ENCODE measurements around the gene PABPC1L. TPM values are rescaled to one million over a fixed set of nuclear protein-coding genes. Genes with fewer than 3 reads are reported as not detected.

PABPC1L gene
- polyA plus RNA-seq, 1 donor (not counting 4 experiments of a cell fraction or from before 2014, with no cell fraction given), result 31.4 TPM

DNA sequence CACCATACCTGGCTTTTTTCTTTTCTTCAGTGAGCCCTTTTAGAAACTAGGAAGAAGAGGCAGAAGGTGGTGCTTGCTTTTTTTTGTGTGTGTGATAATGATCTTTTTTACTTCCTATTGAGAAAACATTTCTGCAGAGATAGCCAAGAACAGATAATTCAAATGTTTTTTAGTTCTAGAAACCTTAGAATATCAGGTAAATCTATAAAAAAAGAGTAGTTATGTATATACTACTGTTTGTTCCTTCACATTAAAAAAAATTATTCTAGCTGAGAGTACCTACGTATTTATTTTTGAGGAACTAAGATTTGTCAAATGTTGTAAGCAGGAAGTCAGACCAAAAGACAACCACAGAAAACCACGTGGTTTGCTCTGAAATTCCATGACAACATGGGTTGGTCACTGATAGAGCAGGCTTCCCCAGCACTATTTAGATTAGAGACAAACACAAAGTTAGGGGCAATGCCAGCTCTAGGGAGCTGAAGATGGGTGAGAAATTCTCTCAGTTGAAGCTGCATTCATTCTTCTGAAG is 69.3 kb downstream of the PABPC1L start:
- no peak for TF ChIP-seq EZH2 (IDR thresholded peaks at IDR 0.05; ENCODE audit: low read length)
- TF ChIP-seq, protein P1, sequence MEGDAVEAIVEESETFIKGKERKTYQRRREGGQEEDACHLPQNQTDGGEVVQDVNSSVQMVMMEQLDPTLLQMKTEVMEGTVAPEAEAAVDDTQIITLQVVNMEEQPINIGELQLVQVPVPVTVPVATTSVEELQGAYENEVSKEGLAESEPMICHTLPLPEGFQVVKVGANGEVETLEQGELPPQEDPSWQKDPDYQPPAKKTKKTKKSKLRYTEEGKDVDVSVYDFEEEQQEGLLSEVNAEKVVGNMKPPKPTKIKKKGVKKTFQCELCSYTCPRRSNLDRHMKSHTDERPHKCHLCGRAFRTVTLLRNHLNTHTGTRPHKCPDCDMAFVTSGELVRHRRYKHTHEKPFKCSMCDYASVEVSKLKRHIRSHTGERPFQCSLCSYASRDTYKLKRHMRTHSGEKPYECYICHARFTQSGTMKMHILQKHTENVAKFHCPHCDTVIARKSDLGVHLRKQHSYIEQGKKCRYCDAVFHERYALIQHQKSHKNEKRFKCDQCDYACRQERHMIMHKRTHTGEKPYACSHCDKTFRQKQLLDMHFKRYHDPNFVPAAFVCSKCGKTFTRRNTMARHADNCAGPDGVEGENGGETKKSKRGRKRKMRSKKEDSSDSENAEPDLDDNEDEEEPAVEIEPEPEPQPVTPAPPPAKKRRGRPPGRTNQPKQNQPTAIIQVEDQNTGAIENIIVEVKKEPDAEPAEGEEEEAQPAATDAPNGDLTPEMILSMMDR (optimal IDR thresholded peaks at IDR 0.05 in 1 of 3, IDR thresholded peaks at IDR 0.05 in 1 of 3, conservative IDR thresholded peaks at IDR 0.05 in 1 of 3; ENCODE audit: extremely low read depth in 1 of 3, insufficient read depth in 2 of 3, low read length in 3 of 3), result no peak
- no peak for FAIRE-seq

DNA sequence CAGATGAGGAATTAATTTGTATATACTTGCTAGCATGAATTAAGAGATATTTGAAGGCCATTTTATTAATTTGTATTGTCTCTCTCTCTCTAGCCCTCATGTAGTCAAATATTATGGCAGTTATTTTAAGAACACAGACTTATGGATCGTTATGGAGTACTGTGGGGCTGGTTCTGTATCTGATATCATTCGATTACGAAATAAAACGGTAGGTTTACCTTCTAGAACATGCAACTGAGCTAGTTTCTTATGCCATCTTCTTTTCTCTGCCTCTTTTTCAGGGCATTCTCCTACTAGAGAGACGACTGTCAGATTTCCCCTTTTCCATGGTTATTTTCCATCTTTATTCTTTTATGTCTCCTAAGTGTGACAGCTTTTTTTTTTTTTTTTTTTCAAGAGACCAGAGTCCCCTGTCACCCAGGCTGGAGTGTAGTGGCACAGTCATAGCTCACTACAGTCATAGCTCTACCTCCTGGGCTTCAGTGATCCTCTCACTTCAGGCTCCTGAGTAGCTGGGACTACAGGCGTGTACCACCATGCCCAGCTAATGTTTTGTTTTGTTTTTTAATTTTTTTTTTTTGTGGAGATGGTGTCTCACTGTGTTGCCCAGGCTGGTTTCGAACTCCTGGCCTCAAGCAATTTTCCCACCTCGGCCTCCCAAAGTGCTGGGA is 72.0 kb downstream of the PABPC1L start:
- TF ChIP-seq, protein P1 (optimal IDR thresholded peaks at IDR 0.05 in 1 of 3, IDR thresholded peaks at IDR 0.05 in 1 of 3, conservative IDR thresholded peaks at IDR 0.05 in 1 of 3; ENCODE audit: extremely low read depth in 1 of 3, insufficient read depth in 2 of 3, low read length in 3 of 3), result no peak
- no peak for TF ChIP-seq EZH2 (IDR thresholded peaks at IDR 0.05; ENCODE audit: low read length)
- no peak for DNase-seq (ENCODE audit: low read depth, low spot score)
- no peak overlapping the region for H3K27ac ChIP-seq (ENCODE audit: control insufficient read depth, insufficient read depth, low read length)
- peaks cover 1% of the 10 kb centered on the region for H3K79me2 ChIP-seq (ENCODE audit: control insufficient read depth, insufficient read depth, low read length)
- no peak overlapping the region for H3K9ac ChIP-seq (ENCODE audit: control insufficient read depth, extremely low read depth, insufficient read depth, low read length)
- no peaks in the 10 kb centered on the region for H3K4me1 ChIP-seq (ENCODE audit: control insufficient read depth, extremely low read depth, insufficient read depth, low read length)
- no peak overlapping the region for H2AFZ ChIP-seq (ENCODE audit: control insufficient read depth, low read length)
- dilution Hi-C loops (cut with MboI; ENCODE audit: extremely low pct_ligation_motif_present, low sequenced_read_pairs), result no loop called here
- H3K4me2 ChIP-seq (ENCODE audit: control insufficient read depth, extremely low read depth, insufficient read depth, low read depth, low read length), result no peak overlapping the region
- FAIRE-seq, result no peak
- peaks cover 0 to 13% of the 10 kb centered on the region in 2 experiments for H3K36me3 ChIP-seq (ENCODE audit: control insufficient read depth in 2 of 2, extremely low read depth in 1 of 2, insufficient read depth in 2 of 2, low read length in 2 of 2)
- no peak overlapping the region for H3K4me3 ChIP-seq (ENCODE audit: control insufficient read depth in 2 of 3, extremely low read depth in 1 of 3, insufficient read depth in 2 of 3, low read depth in 1 of 3, low read length in 3 of 3)
- no peaks in the 10 kb centered on the region for H3K27me3 ChIP-seq (ENCODE audit: control insufficient read depth, extremely low read depth, insufficient read depth, low read length)
- no peaks in the 10 kb centered on the region for H4K20me1 ChIP-seq (ENCODE audit: control insufficient read depth, extremely low read depth, insufficient read depth, low read length)
- H3K9me3 ChIP-seq (ENCODE audit: control insufficient read depth, low read depth, low read length), result no peaks in the 10 kb centered on the region
- H3K9me1 ChIP-seq (ENCODE audit: control insufficient read depth, extremely low read depth, insufficient read depth, low read length), result no peaks in the 10 kb centered on the region

More for the DNA sequence above, 69.3 kb downstream of the PABPC1L start:
- H2AFZ ChIP-seq (ENCODE audit: control insufficient read depth, low read length), result no peak overlapping the region
- H3K9me1 ChIP-seq (ENCODE audit: control insufficient read depth, extremely low read depth, insufficient read depth, low read length), result no peaks in the 10 kb centered on the region
- no peak overlapping the region for H3K9ac ChIP-seq (ENCODE audit: control insufficient read depth, extremely low read depth, insufficient read depth, low read length)
- H3K79me2 ChIP-seq (ENCODE audit: control insufficient read depth, insufficient read depth, low read length), result peaks cover 1% of the 10 kb centered on the region
- H3K9me3 ChIP-seq (ENCODE audit: control insufficient read depth, low read depth, low read length), result no peaks in the 10 kb centered on the region
- no peak for DNase-seq (ENCODE audit: low read depth, low spot score)
- H3K36me3 ChIP-seq (ENCODE audit: control insufficient read depth in 2 of 2, extremely low read depth in 1 of 2, insufficient read depth in 2 of 2, low read length in 2 of 2), result peaks cover 8 to 16% of the 10 kb centered on the region in 2 experiments
- H3K4me3 ChIP-seq (ENCODE audit: control insufficient read depth in 2 of 3, extremely low read depth in 1 of 3, insufficient read depth in 2 of 3, low read depth in 1 of 3, low read length in 3 of 3), result no peak overlapping the region
- H4K20me1 ChIP-seq (ENCODE audit: control insufficient read depth, extremely low read depth, insufficient read depth, low read length), result no peaks in the 10 kb centered on the region
- H3K4me2 ChIP-seq (ENCODE audit: control insufficient read depth, extremely low read depth, insufficient read depth, low read depth, low read length), result no peak overlapping the region
- H3K4me1 ChIP-seq (ENCODE audit: control insufficient read depth, extremely low read depth, insufficient read depth, low read length), result no peaks in the 10 kb centered on the region
- dilution Hi-C loops (cut with MboI; ENCODE audit: extremely low pct_ligation_motif_present, low sequenced_read_pairs), result no loop called here
- H3K27me3 ChIP-seq (ENCODE audit: control insufficient read depth, extremely low read depth, insufficient read depth, low read length), result no peaks in the 10 kb centered on the region
- H3K27ac ChIP-seq (ENCODE audit: control insufficient read depth, insufficient read depth, low read length), result no peak overlapping the region

All from keratinocyte (primary cell).